HS-27A (cell line): ENCODE results near the gene HLA-F.

Source experiments
- DNase-seq: peaks from one replicate; pipeline ENCODE4 v3.0.0-alpha.2; 2012; ENCODE audit warnings: low read depth, missing footprints

Gene HLA-F

DNA sequence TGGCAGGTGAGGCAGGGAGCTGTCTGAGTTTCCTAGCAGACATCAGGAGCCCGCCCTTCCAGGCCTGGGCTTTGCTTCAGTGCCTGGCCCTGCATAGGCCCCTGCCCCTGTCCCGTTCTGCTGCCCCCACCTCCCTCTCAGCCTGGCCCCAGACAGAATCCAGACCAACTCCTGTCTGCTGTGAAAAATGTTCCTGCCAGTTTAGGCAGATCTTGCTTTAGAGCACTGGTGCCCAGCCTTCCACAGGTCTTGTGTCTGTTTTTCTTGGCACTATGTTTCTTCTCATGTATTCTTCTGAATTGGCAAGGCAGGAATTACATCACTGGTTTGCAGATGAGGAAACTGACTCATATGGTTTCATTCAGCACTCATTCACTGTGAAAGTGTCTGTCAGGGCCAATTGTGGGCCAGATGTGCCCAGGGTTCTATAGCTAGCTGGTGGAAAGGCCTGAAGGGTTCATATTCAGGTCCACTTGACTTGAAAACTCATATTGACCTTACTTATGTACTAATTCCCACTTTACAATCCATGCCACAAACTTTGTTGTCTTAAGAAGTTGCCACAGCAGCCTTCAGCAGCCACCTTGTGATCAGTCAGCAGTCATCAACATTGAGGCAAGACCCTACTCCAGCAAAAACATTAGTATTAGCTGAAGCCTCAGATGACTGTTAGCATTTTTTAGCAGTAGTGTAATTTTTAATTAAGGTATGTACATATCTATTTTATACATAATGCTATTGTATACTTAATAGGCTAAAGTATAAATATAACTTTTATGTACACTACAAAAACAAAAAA lies 40.5 kb downstream of the HLA-F start:
- DNase-seq: peak; percentile 55

- DNase-seq: no peak
These were observed 41.4 kb downstream of the HLA-F start for GRCh38 chr6:29764422-29765196.

DNA sequence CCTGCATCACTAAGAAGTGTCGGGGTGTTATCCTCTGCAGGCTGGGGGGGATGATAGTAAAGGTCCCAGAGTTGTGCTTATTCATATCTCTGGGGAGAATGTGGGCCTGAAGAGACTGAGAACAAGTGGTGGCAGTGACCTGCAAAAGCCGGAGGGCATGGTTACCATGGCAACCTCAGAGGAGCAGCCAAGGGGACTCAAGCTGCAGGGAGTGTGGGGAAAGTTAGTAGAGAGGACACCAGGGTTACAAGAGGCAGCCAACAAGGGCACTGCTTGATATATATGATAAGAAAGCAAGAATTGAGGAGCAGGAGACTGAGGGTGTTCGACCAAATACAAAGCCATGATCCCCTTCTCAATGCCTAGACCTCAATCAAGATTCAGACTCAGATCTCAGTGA lies 46.1 kb downstream of the HLA-F start:
- DNase-seq: no peak

DNA sequence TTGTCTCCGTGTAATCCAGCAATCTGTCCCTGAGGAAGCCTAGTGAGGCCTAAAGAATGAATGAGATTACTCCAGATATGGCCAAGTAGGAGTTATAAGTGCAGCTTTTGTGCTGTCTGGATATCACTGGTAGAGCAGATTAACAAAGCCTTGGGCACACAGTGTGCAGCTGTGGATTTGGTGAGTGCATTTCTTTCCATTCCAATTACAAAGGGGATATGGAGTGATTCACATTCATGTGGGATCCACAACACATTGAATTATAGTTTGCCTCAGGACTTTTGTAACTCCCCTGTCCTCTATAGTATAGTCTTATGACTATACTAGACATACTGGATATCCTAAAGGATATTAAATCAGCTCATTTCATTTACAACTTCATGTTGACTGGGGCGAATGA lies 47.1 kb downstream of the HLA-F start:
- DNase-seq: no peak

DNA sequence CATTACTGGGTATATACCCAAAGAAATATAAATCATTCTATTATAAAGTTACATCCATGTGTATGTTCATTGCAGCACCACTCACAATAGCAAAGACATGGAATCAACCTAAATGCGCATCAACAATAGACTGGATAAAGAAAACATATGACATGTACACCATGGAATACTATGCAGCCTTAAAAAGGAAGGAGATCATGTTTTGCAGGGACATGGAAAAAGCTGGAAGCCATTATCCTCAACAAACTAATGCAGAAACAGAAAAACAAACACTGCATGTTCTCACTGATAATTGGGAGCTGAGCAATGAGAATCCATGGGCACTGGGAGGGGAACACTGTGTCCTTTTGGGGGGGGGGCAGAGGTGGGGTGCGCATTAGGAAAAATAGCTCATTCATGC lies 53.5 kb downstream of the HLA-F start:
- DNase-seq: no peak
